EL (cell line): ENCODE data around the gene MBP.
A peak's percentile ranks its signal among the peaks of the same experiment; 100 is the strongest.
"Not testable (repeated sequence)": the region's sequence is repeated elsewhere in the genome, so short reads cannot be mapped to it uniquely, and the experiment has no call there.

Experiments used
- DNase-seq: peaks from one replicate; pipeline ENCODE4 v3.0.0-alpha.2; 2016

MBP gene

DNA sequence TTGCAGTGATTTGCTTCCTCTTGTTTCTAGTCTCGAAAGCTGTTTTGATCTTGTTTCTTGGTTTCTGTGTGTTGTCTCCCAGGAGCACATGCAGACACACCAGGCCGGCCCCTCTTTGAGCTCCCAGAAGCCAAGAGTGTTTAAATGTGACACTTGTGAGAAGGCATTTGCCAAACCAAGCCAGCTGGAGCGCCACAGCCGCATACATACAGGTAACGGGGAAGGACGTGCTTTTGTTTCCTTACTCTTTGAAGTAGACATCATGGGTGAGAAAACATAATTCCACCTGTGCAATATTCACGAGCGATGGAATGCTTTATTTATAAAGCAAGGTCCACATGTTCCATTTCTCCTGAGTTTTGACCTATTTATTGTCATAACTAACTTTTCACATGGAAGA is 173.0 kb downstream of the MBP start:
- DNase-seq = no peak

DNA sequence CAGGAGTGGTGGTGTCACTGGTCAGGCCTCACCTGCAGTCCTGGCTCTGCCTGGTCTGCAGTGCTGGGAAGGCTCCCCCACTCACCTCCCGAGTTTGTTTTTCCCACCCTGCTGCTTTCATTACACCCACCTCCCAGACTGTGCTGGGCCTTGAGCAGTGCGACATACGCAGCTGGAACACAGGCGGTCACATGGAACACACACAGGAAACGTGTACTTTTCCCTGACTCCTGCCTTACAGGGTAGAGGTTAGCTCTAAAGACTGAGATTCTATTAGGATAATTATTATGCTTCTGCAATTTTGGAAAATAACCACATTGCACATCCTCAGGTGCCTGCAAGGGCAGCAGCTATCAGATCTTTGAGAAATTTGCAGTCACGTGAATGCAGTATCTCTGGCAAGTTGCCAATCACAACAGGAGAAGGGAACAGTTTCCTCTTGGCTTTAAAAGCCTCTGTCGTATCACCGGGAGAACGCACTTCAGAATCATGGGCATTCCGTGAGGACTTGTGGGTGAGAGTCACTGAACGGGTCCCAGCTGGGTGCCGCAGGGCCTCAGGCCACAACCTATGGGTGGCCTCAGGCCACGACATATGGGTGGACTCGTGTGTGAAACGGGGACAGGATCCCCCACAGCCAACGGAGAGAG is 173.8 kb downstream of the MBP start:
- DNase-seq = no peak

GRCh38 chr18:76957384-76958355 is 174.9 kb downstream of the MBP start:
- no peak for DNase-seq

DNA sequence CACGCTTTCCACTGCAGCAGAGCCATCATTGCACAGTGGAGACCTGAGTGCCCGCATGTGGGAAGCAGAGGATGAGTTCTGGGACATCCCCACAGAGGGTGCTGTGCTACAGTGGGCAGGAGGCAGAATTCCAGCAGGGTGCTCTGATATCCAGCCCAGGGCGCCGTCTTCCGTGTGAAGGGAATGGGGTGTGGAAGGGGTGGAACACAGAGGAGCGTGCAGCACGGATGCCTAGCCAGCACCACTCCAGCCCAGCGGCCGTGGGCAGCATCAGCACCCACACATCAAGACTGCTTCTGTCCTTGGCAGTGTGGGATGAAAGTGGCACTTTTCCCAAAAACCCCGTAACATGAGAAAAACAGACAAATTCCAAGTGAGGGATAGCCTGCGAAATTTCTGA is 175.9 kb downstream of the MBP start:
- DNase-seq = no peak

GRCh38 chr18:76955524-76956170 is 176.9 kb downstream of the MBP start:
- no peak for DNase-seq

GRCh38 chr18:76953583-76954233 is 178.9 kb downstream of the MBP start:
- no peak for DNase-seq

DNA sequence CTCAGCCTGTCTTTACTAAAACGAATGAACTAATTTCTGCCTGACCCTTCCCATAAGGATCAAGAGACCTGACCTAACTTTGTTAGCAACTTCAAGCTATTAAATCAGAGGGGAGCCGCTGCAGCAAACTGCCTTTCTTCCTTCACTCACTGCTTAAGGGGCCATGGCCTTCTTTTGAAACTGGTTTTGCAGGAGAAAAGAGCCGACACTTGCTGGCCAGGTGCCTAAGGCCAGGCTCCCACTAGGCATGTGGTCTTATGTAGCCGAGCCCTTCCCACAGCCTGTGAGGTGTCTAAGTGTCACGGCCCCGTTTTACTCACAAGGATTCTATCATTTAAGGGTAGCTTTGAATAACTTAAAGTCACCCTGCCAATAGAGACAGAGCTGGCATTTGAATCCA is 179.4 kb downstream of the MBP start:
- DNase-seq = no peak

DNA sequence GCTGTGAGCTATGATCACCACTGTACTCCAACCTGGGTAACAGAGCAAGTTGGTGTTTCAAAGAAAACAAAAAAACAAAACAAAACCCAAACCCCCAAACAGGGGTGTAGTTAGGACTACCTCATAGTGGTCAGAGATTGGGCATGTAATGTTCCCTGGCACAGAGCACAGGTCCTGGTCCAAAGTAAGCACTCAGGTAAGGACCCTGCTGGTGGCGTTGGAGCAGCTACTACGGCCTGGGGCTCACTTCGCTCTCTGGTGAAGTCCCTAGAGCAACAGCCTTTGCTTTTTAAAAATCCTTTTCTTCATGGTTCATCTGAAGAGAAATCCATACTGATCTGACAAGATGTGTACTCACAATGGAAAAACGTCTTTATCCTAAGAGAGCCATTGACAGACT is 179.8 kb downstream of the MBP start:
- DNase-seq = no peak

DNA sequence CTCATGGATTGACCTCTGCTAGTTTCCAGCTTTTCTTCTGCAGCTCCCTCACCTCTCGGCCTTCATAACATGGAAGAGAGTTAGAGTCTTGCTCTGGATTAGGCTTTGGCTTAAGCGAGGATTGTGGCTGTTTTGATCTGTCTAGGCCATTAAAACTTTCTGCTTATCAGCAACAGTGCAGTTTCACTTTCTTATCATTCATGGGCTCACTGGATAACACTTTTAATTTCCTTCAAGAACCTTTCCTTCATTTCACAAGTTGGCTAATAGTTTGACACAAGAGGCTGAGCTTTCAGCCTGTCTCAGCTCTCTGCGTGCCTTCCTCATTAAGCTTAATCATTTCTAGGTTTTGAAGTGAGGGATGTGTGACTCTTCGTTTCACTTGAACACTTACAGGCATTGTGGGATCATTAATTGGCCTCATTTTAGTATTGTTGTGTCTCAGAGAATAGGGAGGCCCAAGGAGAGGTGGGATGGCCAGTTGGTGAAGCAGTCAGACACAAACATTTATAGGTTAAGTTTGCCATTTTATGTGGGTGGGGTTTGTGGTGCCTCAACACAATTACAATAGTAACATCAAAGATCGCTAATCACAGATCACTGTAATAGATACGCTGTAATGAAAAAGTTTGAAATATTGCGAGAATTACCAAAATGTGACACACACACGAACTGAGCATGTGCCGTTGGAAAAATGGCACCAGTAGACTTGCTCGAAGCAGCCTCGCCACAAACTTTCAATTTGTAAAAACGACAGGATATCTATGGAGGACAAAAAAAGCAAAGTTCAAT is 180.9 kb downstream of the MBP start:
- DNase-seq = no peak

- DNase-seq = no peak
These were observed 184.2 kb downstream of the MBP start for GRCh38 chr18:76948345-76948744.

DNA sequence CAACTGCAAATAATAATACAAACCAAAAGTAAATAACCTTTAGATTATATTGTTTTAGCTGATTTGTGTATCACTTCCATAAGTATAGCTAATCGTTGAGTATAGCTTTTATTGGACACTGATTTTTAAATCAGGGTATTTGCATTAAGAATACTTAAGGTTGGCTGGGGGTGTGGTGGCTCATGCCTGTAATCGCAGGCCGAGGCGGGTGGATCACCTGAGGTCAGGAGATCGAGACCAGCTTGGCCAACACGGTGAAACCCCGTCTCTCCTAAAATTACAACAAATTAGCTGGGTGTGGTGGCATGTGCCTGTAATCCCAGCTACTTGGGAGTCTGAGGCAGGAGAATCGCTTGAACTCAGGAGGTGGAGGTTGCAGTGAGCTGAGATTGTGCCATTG is 188.2 kb downstream of the MBP start:
- not testable (repeated sequence) for DNase-seq

DNA sequence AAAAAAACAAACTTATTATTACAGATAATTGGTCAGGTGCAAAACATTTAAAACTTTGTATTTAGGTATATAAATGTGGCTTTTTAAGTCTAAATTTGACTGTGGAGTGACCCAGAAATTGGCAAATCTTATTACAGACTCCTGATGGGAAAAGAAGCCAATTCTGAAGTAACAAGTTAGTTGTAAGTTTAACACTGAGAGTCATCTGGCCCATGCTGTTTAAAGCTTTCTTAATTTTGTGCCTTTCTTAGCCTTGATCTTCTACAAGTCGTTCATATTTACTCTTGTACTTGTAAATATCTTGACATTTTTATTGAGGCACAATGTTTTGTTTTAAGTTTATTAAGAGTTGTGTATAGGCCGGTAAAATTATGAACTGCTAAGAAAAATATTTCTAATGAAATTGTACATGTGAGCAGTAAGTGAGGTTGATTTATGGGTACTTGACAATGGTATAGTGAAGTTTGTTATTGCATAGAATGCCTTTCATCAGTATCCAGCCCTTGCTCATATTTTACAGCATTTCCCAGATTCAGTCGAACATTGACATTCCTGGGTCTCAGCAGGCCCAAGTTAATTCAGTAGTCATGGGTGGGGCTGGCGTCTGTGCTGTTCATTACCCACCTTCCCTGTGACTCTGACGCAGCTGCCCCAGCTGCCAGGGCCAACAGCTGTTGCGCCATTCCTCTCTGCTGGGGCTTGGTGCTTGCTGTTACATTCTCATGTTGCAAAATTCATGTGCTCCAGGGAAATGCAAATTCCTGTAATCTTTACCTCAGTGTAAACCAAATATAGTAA is 188.8 kb downstream of the MBP start:
- peak; percentile 15 for DNase-seq

DNA sequence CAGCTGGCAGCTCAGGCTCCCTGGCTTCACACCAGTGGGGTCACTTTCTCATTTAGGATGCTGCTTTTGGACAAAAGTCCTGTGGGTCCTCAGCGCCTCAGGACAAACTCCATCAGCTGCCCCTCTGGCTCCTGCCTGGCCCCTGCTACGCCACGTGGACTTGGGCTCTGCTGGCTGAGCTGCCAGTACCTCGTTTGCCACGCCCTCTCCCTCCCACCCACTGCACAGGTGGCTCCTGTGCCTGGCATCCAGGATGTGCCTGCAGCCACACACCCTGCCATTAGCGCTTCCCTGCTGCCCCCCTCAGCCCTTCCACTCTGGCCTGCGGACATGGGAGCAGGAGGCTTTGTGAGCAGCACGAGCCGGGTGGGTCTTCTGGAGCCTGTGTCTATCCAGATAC is 191.3 kb downstream of the MBP start:
- DNase-seq = no peak

DNA sequence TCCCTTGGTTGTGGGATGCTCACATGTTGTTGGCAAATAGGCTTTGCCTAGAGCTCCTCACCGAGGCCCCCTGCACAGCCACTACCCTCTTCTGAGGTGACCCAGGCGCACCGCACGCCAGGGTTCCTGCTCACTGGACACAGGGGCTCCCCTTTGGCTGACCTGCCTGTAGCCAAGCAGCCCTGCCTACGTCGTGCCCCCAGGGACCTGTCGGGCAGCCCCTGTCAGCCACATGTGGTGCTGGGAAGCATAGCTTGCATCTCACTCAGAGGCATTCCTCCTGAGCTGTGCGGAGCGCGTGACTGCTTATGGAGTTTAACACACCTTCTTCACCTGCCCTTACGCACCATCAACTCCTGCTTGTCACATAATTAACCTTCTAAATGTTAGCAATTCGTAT is 194.0 kb downstream of the MBP start:
- no peak for DNase-seq

DNA sequence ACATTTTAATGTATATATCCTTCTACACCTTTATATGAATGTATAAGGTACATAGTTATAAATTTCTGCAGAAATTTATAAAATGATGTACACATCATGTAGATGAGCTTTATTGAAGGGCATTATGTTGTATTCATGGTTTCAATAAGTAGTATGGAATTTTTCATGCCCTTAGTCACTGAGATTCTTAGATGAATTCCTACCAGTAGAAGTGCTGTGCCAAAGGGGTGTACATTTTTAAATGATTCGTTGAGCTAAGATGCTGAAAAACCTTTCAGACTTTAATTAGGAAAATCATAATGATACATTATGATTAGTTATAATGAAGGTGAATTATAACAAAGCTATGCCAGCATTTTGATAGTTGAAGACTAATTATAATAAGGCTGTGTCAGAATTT is 195.0 kb downstream of the MBP start:
- DNase-seq = peak; percentile 8

- DNase-seq = no peak
These were observed 195.7 kb downstream of the MBP start for GRCh38 chr18:76936877-76937276.

DNA sequence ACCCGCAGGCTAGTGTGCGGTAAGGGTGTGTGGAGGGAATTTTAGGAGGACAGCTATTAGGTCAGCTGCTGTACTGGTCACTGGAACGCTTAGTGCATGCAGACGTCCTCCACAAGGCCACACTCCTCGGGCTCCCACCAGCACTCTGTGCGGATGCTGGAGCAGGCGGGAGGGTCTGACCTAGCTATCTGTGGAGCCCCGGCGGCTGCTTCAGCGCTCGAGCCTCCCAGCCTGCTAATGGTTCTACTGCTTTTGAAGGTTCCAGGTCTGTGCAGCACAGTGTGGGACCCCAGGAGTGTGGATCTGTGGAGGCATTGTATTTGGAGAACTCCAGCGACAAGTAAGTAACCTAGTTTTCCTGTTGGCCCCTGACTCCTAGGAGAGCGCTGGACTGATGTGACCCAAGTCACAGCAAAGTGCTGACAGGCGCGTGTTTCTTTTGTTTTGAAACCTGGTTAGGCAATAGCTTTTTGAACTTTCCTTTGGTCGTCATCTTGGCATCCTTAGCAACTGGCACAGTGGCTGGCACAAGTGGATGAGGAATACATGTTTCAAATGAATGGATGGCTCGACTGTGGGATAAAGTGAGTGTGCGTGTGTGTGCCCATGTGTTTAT is 196.8 kb downstream of the MBP start:
- DNase-seq = no peak

GRCh38 chr18:76932026-76932819 is 200.4 kb downstream of the MBP start:
- no peak for DNase-seq

- no peak for DNase-seq
These were observed 201.4 kb downstream of the MBP start for GRCh38 chr18:76931171-76931570.
